GM12801 (cell line): ENCODE measurements around the gene ANKRD40.

Source experiments
- CTCF ChIP-seq: IDR thresholded peaks from one replicate; pipeline ENCODE4 v1.5.1; 2011; ENCODE audit warnings: control low read depth; ENCODE audit not compliant: insufficient read length; ENCODE audit errors: extremely low read depth

ANKRD40 gene

GRCh38 chr17:50692448-50693035 lies 15.2 kb downstream of the ANKRD40 start:
- TF ChIP-seq CTCF, result no peak

GRCh38 chr17:50691550-50692447 lies 15.9 kb downstream of the ANKRD40 start:
- no peak for TF ChIP-seq CTCF

GRCh38 chr17:50690887-50691549 lies 16.7 kb downstream of the ANKRD40 start:
- no peak for TF ChIP-seq CTCF

GRCh38 chr17:50689956-50690886 lies 17.5 kb downstream of the ANKRD40 start:
- no peak for TF ChIP-seq CTCF

DNA sequence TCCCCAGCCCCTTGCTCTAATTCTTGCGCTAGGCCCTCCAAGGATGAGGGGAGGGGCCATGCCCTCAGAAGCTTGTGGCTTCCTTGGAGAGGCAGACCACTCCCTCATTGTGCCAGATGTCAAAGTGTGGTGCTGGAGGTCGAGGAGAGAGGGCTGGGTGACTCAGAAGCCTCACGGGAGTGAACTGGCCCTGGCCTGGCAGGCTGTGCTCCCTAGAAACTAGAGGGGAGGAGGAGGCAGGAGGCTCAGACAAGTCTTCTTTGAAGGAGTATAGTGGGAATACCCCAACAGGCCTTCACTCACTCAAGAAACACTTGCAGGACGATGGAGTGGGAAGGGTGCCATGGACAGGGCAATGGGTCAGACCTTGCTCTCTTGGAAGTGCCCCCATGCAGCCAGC lies 18.5 kb downstream of the ANKRD40 start:
- TF ChIP-seq CTCF, result no peak

- no peak for TF ChIP-seq CTCF
Measured at GRCh38 chr17:50688245-50688644, 19.5 kb downstream of the ANKRD40 start.
